SK-N-SH treated with all-trans-retinoic acid at 6 μM for 48 hours (cell line): Measurements from ENCODE around the gene CBLL1.

ENCODE experiments used
- ATAC-seq: fragments of 200-7000 bp; cut with Tn5 transposase; 3 replicates; pipeline ENCODE4 v1.9.1; 2020; ENCODE audit warnings: mild to moderate bottlenecking, moderate library complexity
- ARNTL ChIP-seq: fragments of 450-650 bp; formaldehyde crosslinking; IDR thresholded peaks from 2 replicates; pipeline ENCODE4 v1.5.0; 2020; ENCODE audit warnings: low read depth, mild to moderate bottlenecking, moderate library complexity, borderline replicate concordance
- BACH2 ChIP-seq: fragments of 250-450 bp; sonication (Bioruptor Pico); IDR thresholded peaks from 2 replicates; pipeline ENCODE4 v1.9.0; 2021; ENCODE audit warnings: mild to moderate bottlenecking, borderline replicate concordance
- CSDC2 ChIP-seq: fragments of 250-450 bp; sonication (Bioruptor Pico); IDR thresholded peaks from 2 replicates; pipeline ENCODE4 v1.5.0; 2020; ENCODE audit warnings: mild to moderate bottlenecking, moderate library complexity
- ESRRG ChIP-seq: fragments of 250-450 bp; sonication (Bioruptor Pico); IDR thresholded peaks from 2 replicates; pipeline ENCODE4 v1.6.1; 2021; ENCODE audit warnings: mild to moderate bottlenecking
- GLIS3 ChIP-seq: fragments of 250-450 bp; sonication (Bioruptor Pico); IDR thresholded peaks from 2 replicates; pipeline ENCODE4 v1.5.0; 2020; ENCODE audit warnings: mild to moderate bottlenecking, moderate library complexity
- PPARA ChIP-seq: fragments of 250-450 bp; sonication (Bioruptor Pico); IDR thresholded peaks from 2 replicates; pipeline ENCODE4 v1.5.0; 2020; ENCODE audit warnings: mild to moderate bottlenecking, borderline replicate concordance
- RARB ChIP-seq: fragments of 250-450 bp; sonication (Bioruptor Pico); IDR thresholded peaks from 2 replicates; pipeline ENCODE4 v1.8.0; 2021; ENCODE audit warnings: mild to moderate bottlenecking, moderate library complexity
- TCF4 ChIP-seq: fragments of 250-450 bp; sonication (Bioruptor Pico); IDR thresholded peaks from 2 replicates; pipeline ENCODE4 v1.8.0; 2021; ENCODE audit warnings: mild to moderate bottlenecking, moderate library complexity, borderline replicate concordance
- TOX ChIP-seq: fragments of 250-450 bp; sonication (Bioruptor Pico); IDR thresholded peaks from 2 replicates; pipeline ENCODE4 v1.8.0; 2021; ENCODE audit warnings: mild to moderate bottlenecking, moderate library complexity, borderline replicate concordance
- ZC3H10 ChIP-seq: fragments of 250-450 bp; sonication (Bioruptor Pico); IDR thresholded peaks from 2 replicates; pipeline ENCODE4 v1.5.1; 2021; ENCODE audit warnings: mild to moderate bottlenecking, moderate library complexity
- ZFP3 ChIP-seq: fragments of 250-450 bp; sonication (Bioruptor Pico); IDR thresholded peaks from 2 replicates; pipeline ENCODE4 v1.5.0; 2020; ENCODE audit warnings: mild to moderate bottlenecking, moderate library complexity
- ZFP30 ChIP-seq: fragments of 450-650 bp; formaldehyde crosslinking; IDR thresholded peaks from 2 replicates; pipeline ENCODE4 v1.5.0; 2022; ENCODE audit warnings: mild to moderate bottlenecking, moderate library complexity
- ZNF565 ChIP-seq: fragments of 450-650 bp; formaldehyde crosslinking; conservative IDR thresholded peaks from 2 replicates; pipeline ENCODE4 v1.5.0; 2020; ENCODE audit warnings: low read depth, mild to moderate bottlenecking, moderate library complexity
- ZNF70 ChIP-seq: fragments of 450-650 bp; formaldehyde crosslinking; IDR thresholded peaks from 2 replicates; pipeline ENCODE4 v1.5.0; 2020; ENCODE audit warnings: mild to moderate bottlenecking, moderate library complexity
- TF ChIP-seq, protein P1 (sequence below): fragments of 250-450 bp; sonication (Bioruptor Pico); IDR thresholded peaks from 2 replicates; pipeline ENCODE4 v1.5.1; 2020; ENCODE audit warnings: low read depth, mild to moderate bottlenecking, moderate library complexity
- TF ChIP-seq, protein P2 (sequence below): fragments of 250-450 bp; sonication (Bioruptor Pico); IDR thresholded peaks from 2 replicates; pipeline ENCODE4 v1.8.0; 2020; ENCODE audit warnings: mild to moderate bottlenecking, moderate library complexity, borderline replicate concordance
- TF ChIP-seq, protein P3 (sequence below): fragments of 250-450 bp; sonication (Bioruptor Pico); IDR thresholded peaks from 2 replicates; pipeline ENCODE4 v1.5.1; 2021; ENCODE audit warnings: mild to moderate bottlenecking, moderate library complexity
- TF ChIP-seq, protein P4 (sequence below): fragments of 250-450 bp; sonication (Bioruptor Pico); IDR thresholded peaks from 2 replicates; pipeline ENCODE4 v1.5.0; 2020; ENCODE audit warnings: mild to moderate bottlenecking, moderate library complexity
- TF ChIP-seq, protein P5 (sequence below): fragments of 250-450 bp; sonication (Bioruptor Pico); IDR thresholded peaks from 2 replicates; pipeline ENCODE4 v1.8.0; 2021; ENCODE audit warnings: low read depth, mild to moderate bottlenecking, moderate library complexity, borderline replicate concordance

CBLL1 gene

DNA sequence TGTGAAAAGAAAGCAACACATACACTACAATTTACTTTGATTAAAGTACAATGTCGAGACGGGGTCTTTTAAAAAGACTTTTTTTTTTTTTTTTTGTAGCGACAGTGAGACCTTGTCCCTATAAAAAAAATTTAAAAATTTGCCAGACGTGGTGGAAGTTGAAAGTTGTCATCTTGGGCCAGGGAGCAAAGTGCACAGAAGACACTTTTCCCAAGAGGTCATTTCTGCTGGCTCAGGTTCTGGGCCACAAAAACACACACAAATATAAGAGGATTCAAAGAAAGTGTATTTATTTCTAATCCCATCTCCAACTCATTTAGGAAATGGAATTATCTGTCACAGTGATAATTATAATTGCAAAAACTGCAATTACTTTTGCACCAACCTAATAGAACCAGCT, 34.3 kb downstream of the CBLL1 start:
- ATAC-seq = no peak
- TF ChIP-seq PPARA (CRISPR knock-in tag) (no peak), ZFP30 (CRISPR knock-in tag) (no peak), ZNF565 (CRISPR knock-in tag) (no peak), ZC3H10 (CRISPR knock-in tag) (no peak), ARNTL (CRISPR knock-in tag) (no peak), TCF4 (CRISPR knock-in tag) (no peak), ESRRG (no peak), BACH2 (no peak), ZNF70 (CRISPR knock-in tag) (no peak), GLIS3 (CRISPR knock-in tag) (no peak), CSDC2 (CRISPR knock-in tag) (no peak), RARB (CRISPR knock-in tag) (no peak)
- TF ChIP-seq, protein P1, sequence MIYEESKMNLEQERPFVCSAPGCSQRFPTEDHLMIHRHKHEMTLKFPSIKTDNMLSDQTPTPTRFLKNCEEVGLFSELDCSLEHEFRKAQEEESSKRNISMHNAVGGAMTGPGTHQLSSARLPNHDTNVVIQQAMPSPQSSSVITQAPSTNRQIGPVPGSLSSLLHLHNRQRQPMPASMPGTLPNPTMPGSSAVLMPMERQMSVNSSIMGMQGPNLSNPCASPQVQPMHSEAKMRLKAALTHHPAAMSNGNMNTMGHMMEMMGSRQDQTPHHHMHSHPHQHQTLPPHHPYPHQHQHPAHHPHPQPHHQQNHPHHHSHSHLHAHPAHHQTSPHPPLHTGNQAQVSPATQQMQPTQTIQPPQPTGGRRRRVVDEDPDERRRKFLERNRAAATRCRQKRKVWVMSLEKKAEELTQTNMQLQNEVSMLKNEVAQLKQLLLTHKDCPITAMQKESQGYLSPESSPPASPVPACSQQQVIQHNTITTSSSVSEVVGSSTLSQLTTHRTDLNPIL (CRISPR knock-in tag) = no peak
- TF ChIP-seq, protein P2, sequence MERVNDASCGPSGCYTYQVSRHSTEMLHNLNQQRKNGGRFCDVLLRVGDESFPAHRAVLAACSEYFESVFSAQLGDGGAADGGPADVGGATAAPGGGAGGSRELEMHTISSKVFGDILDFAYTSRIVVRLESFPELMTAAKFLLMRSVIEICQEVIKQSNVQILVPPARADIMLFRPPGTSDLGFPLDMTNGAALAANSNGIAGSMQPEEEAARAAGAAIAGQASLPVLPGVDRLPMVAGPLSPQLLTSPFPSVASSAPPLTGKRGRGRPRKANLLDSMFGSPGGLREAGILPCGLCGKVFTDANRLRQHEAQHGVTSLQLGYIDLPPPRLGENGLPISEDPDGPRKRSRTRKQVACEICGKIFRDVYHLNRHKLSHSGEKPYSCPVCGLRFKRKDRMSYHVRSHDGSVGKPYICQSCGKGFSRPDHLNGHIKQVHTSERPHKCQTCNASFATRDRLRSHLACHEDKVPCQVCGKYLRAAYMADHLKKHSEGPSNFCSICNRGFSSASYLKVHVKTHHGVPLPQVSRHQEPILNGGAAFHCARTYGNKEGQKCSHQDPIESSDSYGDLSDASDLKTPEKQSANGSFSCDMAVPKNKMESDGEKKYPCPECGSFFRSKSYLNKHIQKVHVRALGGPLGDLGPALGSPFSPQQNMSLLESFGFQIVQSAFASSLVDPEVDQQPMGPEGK (CRISPR knock-in tag) = no peak
- TF ChIP-seq, protein P3, sequence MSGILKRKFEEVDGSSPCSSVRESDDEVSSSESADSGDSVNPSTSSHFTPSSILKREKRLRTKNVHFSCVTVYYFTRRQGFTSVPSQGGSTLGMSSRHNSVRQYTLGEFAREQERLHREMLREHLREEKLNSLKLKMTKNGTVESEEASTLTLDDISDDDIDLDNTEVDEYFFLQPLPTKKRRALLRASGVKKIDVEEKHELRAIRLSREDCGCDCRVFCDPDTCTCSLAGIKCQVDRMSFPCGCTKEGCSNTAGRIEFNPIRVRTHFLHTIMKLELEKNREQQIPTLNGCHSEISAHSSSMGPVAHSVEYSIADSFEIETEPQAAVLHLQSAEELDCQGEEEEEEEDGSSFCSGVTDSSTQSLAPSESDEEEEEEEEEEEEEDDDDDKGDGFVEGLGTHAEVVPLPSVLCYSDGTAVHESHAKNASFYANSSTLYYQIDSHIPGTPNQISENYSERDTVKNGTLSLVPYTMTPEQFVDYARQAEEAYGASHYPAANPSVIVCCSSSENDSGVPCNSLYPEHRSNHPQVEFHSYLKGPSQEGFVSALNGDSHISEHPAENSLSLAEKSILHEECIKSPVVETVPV = no peak

DNA sequence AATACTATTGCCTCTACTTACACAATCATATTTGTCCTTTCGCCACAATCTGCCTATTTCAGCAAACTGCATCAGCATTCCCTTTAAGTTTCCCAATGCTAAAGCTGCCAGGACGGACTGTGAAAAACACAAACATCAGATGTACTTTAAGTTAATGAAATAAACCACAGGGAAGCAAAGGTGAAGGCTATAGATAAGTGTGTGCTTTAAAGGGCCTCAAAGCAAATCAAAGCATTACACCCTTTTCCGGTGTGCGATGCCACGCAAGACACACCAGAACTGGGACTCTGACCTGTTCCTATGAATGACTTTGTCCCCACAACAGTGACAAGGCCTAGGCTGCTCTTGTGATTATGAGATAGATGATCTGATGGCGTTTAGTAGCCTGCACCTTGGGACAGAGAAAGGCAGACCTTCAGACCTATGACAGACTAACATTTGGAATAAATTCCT, 35.7 kb downstream of the CBLL1 start:
- no peak; the same call in 2 of the 3 replicates for ATAC-seq
- no peak for TF ChIP-seq ZC3H10 (CRISPR knock-in tag)
- TF ChIP-seq, protein P2 (CRISPR knock-in tag) = no peak
- TF ChIP-seq, protein P4, sequence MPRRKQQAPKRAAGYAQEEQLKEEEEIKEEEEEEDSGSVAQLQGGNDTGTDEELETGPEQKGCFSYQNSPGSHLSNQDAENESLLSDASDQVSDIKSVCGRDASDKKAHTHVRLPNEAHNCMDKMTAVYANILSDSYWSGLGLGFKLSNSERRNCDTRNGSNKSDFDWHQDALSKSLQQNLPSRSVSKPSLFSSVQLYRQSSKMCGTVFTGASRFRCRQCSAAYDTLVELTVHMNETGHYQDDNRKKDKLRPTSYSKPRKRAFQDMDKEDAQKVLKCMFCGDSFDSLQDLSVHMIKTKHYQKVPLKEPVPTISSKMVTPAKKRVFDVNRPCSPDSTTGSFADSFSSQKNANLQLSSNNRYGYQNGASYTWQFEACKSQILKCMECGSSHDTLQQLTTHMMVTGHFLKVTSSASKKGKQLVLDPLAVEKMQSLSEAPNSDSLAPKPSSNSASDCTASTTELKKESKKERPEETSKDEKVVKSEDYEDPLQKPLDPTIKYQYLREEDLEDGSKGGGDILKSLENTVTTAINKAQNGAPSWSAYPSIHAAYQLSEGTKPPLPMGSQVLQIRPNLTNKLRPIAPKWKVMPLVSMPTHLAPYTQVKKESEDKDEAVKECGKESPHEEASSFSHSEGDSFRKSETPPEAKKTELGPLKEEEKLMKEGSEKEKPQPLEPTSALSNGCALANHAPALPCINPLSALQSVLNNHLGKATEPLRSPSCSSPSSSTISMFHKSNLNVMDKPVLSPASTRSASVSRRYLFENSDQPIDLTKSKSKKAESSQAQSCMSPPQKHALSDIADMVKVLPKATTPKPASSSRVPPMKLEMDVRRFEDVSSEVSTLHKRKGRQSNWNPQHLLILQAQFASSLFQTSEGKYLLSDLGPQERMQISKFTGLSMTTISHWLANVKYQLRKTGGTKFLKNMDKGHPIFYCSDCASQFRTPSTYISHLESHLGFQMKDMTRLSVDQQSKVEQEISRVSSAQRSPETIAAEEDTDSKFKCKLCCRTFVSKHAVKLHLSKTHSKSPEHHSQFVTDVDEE = no peak
- TF ChIP-seq GLIS3 (CRISPR knock-in tag) = no peak
- TF ChIP-seq ZNF70 (CRISPR knock-in tag) = no peak
- TF ChIP-seq RARB (CRISPR knock-in tag) = no peak
- TF ChIP-seq, protein P3 = no peak
- no peak for TF ChIP-seq TCF4 (CRISPR knock-in tag)
- TF ChIP-seq TOX (CRISPR knock-in tag) = no peak
- TF ChIP-seq, protein P5, sequence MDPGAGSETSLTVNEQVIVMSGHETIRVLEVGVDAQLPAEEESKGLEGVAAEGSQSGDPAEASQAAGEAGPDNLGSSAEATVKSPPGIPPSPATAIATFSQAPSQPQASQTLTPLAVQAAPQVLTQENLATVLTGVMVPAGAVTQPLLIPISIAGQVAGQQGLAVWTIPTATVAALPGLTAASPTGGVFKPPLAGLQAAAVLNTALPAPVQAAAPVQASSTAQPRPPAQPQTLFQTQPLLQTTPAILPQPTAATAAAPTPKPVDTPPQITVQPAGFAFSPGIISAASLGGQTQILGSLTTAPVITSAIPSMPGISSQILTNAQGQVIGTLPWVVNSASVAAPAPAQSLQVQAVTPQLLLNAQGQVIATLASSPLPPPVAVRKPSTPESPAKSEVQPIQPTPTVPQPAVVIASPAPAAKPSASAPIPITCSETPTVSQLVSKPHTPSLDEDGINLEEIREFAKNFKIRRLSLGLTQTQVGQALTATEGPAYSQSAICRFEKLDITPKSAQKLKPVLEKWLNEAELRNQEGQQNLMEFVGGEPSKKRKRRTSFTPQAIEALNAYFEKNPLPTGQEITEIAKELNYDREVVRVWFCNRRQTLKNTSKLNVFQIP = no peak
- no peak for TF ChIP-seq ESRRG
- TF ChIP-seq ZFP30 (CRISPR knock-in tag) = no peak
- no peak for TF ChIP-seq ZFP3 (CRISPR knock-in tag)
